Trophoblast cell (in vitro differentiated cells and primary cell): ENCODE results near the gene LPP.

Source experiments
- DNase-seq, 2 donors: peaks; one replicate each; pipeline ENCODE4 v3.0.0-alpha.2; 2016
- H2AFZ ChIP-seq: 2 replicates; pipeline ENCODE4 v1.6.1; 2013; ENCODE audit warnings: low read length, moderate library complexity, mild to moderate bottlenecking; ENCODE audit not compliant: insufficient read depth, poor library complexity
- H2AK5ac ChIP-seq: 2 replicates; pipeline ENCODE4 v1.6.1; 2013; ENCODE audit warnings: mild to moderate bottlenecking, low read length
- H2BK120ac ChIP-seq: 2 replicates; pipeline ENCODE4 v1.6.1; 2013; ENCODE audit warnings: low read length, mild to moderate bottlenecking, moderate library complexity; ENCODE audit not compliant: insufficient read depth, poor library complexity
- H2BK12ac ChIP-seq: 2 replicates; pipeline ENCODE4 v1.6.1; 2013; ENCODE audit warnings: mild to moderate bottlenecking, low read length, moderate library complexity
- H2BK5ac ChIP-seq: 2 replicates; pipeline ENCODE4 v1.6.1; 2013; ENCODE audit warnings: low read length, low read depth, moderate library complexity, mild to moderate bottlenecking; ENCODE audit not compliant: poor library complexity
- H3K14ac ChIP-seq: 2 replicates; pipeline ENCODE4 v1.6.1; 2013; ENCODE audit warnings: mild to moderate bottlenecking, low read length
- H3K18ac ChIP-seq: 2 replicates; pipeline ENCODE4 v1.6.1; 2013; ENCODE audit warnings: mild to moderate bottlenecking, low read length
- H3K23ac ChIP-seq: 2 replicates; pipeline ENCODE4 v1.6.1; 2013; ENCODE audit warnings: low read length
- H3K27ac ChIP-seq: 2 replicates; pipeline ENCODE4 v1.5.1; 2013; ENCODE audit warnings: low read depth, mild to moderate bottlenecking, inconsistent platforms, low read length, moderate library complexity
- H3K27me3 ChIP-seq: 2 replicates; pipeline ENCODE4 v1.6.1; 2013; ENCODE audit warnings: inconsistent platforms, mild to moderate bottlenecking, low read length, moderate library complexity; ENCODE audit not compliant: insufficient read depth
- H3K36me3 ChIP-seq, 2 experiments: 1 replicate in 1 of 2; 2 replicates in 1 of 2; pipeline ENCODE4 v1.6.1; 2013; ENCODE audit warnings: low read length in 2 of 2, mild to moderate bottlenecking in 2 of 2, moderate library complexity in 1 of 2; ENCODE audit not compliant: insufficient read depth in 2 of 2, control insufficient read depth in 1 of 2
- H3K4ac ChIP-seq: 2 replicates; pipeline ENCODE4 v1.6.1; 2013; ENCODE audit warnings: low read depth, mild to moderate bottlenecking, low read length, moderate library complexity
- H3K4me1 ChIP-seq, 2 experiments: 1 replicate in 1 of 2; 2 replicates in 1 of 2; pipeline ENCODE4 v1.6.1; 2013; ENCODE audit warnings: low read length in 2 of 2, mild to moderate bottlenecking in 2 of 2, moderate library complexity in 1 of 2; ENCODE audit not compliant: insufficient read depth in 2 of 2, control insufficient read depth in 1 of 2
- H3K4me2 ChIP-seq: 2 replicates; pipeline ENCODE4 v1.6.1; 2013; ENCODE audit warnings: inconsistent platforms, mild to moderate bottlenecking, low read length, moderate library complexity
- H3K4me3 ChIP-seq: 2 replicates; pipeline ENCODE4 v1.5.1; 2013; ENCODE audit warnings: mild to moderate bottlenecking, low read depth, low read length, inconsistent platforms
- H3K79me1 ChIP-seq: one replicate; pipeline ENCODE4 v1.6.1; 2013; ENCODE audit warnings: low read length
- H3K79me2 ChIP-seq: 2 replicates; pipeline ENCODE4 v1.6.1; 2013; ENCODE audit warnings: low read length, mild to moderate bottlenecking; ENCODE audit not compliant: control insufficient read depth, insufficient read depth, poor library complexity
- H3K9ac ChIP-seq: 2 replicates; pipeline ENCODE4 v1.6.1; 2013; ENCODE audit warnings: mild to moderate bottlenecking, low read length
- H3K9me3 ChIP-seq: 2 replicates; pipeline ENCODE4 v1.6.1; 2013; ENCODE audit warnings: low read depth, mild to moderate bottlenecking, control low read depth, inconsistent platforms, low read length; ENCODE audit not compliant: insufficient read depth
- H4K12ac ChIP-seq: 2 replicates; pipeline ENCODE4 v1.6.1; 2013; ENCODE audit warnings: low read depth, mild to moderate bottlenecking, low read length, moderate library complexity
- H4K8ac ChIP-seq: 2 replicates; pipeline ENCODE4 v1.6.1; 2013; ENCODE audit warnings: low read depth, mild to moderate bottlenecking, low read length, moderate library complexity
- H4K91ac ChIP-seq: one replicate; pipeline ENCODE4 v1.6.1; 2013; ENCODE audit warnings: low read depth, mild to moderate bottlenecking, low read length, moderate library complexity
- WGBS: extraction: QIAGEN DNeasy Blood & Tissue Kit; methylation state at CpG from one replicate; pipeline ENCODE4 v1.1.7; 2013; ENCODE audit warnings: missing lambda C conversion rate; ENCODE audit not compliant: insufficient read length, insufficient coverage; ENCODE audit errors: extremely low coverage; 5-methylcytosine and 5-hydroxymethylcytosine counted together

Gene LPP

GRCh38 chr3:188707381-188708288, 553.7 kb downstream of the LPP start:
- Histone ChIP-seq H3K14ac (no peak overlapping the region), H3K79me1 (no peaks in the 10 kb centered on the region), H3K4me3 (no peak overlapping the region), H3K36me3 (no peaks in the 10 kb centered on the region), H3K4me1 (peaks cover 0 to 3% of the 10 kb centered on the region in 2 experiments), H3K27me3 (no peaks in the 10 kb centered on the region), H4K91ac (no peak overlapping the region), H3K79me2 (no peaks in the 10 kb centered on the region), H2BK120ac (no peak overlapping the region), H3K18ac (no peak overlapping the region), H2AK5ac (no peak overlapping the region), H2BK5ac (no peak overlapping the region), H3K27ac (no peak overlapping the region), H4K12ac (no peak overlapping the region), H3K4ac (no peak overlapping the region), H3K4me2 (no peak overlapping the region), H3K9me3 (no peaks in the 10 kb centered on the region), H2AFZ (no peak overlapping the region), H2BK12ac (no peak overlapping the region), H3K23ac (no peak overlapping the region), H3K9ac (no peak overlapping the region), H4K8ac (no peak overlapping the region)
- no CpG with 5 or more reads among the region's 12 CpGs for whole genome bisulfite sequencing
- no peak for DNase-seq

GRCh38 chr3:188711881-188712247, 557.9 kb downstream of the LPP start:
- WGBS = no CpG with 5 or more reads among the region's 3 CpGs
- Histone ChIP-seq H4K8ac (no peak overlapping the region), H4K12ac (no peak overlapping the region), H3K79me2 (no peaks in the 10 kb centered on the region), H2BK120ac (no peak overlapping the region), H4K91ac (no peak overlapping the region), H3K9me3 (no peaks in the 10 kb centered on the region), H2BK5ac (no peak overlapping the region), H3K4me2 (no peak overlapping the region), H3K18ac (no peak overlapping the region), H3K9ac (no peak overlapping the region), H3K4me3 (no peak overlapping the region), H3K23ac (no peak overlapping the region), H3K14ac (no peak overlapping the region), H3K27me3 (no peaks in the 10 kb centered on the region), H2AFZ (no peak overlapping the region), H3K79me1 (no peaks in the 10 kb centered on the region), H2BK12ac (no peak overlapping the region), H2AK5ac (no peak overlapping the region), H3K4me1 (peaks cover 0 to 3% of the 10 kb centered on the region in 2 experiments), H3K4ac (no peak overlapping the region), H3K36me3 (no peaks in the 10 kb centered on the region), H3K27ac (no peak overlapping the region)
- DNase-seq = no peak

GRCh38 chr3:188712248-188712924, 558.4 kb downstream of the LPP start:
- no peak overlapping the region for H2BK12ac ChIP-seq
- H2AK5ac ChIP-seq = no peak overlapping the region
- H3K14ac ChIP-seq = no peak overlapping the region
- H3K36me3 ChIP-seq = no peaks in the 10 kb centered on the region
- no peak overlapping the region for H4K91ac ChIP-seq
- no peak overlapping the region for H2BK5ac ChIP-seq
- H3K4me2 ChIP-seq = no peak overlapping the region
- WGBS = no CpG with 5 or more reads among the region's 4 CpGs
- H3K4me1 ChIP-seq = peaks cover 0 to 3% of the 10 kb centered on the region in 2 experiments
- no peak overlapping the region for H3K9ac ChIP-seq
- H3K27me3 ChIP-seq = no peaks in the 10 kb centered on the region
- H3K23ac ChIP-seq = no peak overlapping the region
- H3K9me3 ChIP-seq = no peaks in the 10 kb centered on the region
- no peak overlapping the region for H4K8ac ChIP-seq
- no peak overlapping the region for H3K18ac ChIP-seq
- H3K4ac ChIP-seq = no peak overlapping the region
- peak in 1 of 2 donors; percentile 24 for DNase-seq
- H3K79me1 ChIP-seq = no peaks in the 10 kb centered on the region
- H3K27ac ChIP-seq = no peak overlapping the region
- H4K12ac ChIP-seq = no peak overlapping the region
- H2BK120ac ChIP-seq = no peak overlapping the region
- H3K79me2 ChIP-seq = no peaks in the 10 kb centered on the region
- no peak overlapping the region for H3K4me3 ChIP-seq
- no peak overlapping the region for H2AFZ ChIP-seq

- no peak overlapping the region for H3K4me3 ChIP-seq
- H3K9me3 ChIP-seq = no peaks in the 10 kb centered on the region
- no peak overlapping the region for H2BK5ac ChIP-seq
- H3K79me1 ChIP-seq = no peaks in the 10 kb centered on the region
- no peak overlapping the region for H3K18ac ChIP-seq
- no peak overlapping the region for H4K8ac ChIP-seq
- H2BK120ac ChIP-seq = no peak overlapping the region
- WGBS = no CpG with 5 or more reads among the region's 3 CpGs
- no peak overlapping the region for H2BK12ac ChIP-seq
- no peak overlapping the region for H3K14ac ChIP-seq
- H3K4ac ChIP-seq = no peak overlapping the region
- H3K27me3 ChIP-seq = no peaks in the 10 kb centered on the region
- H3K23ac ChIP-seq = no peak overlapping the region
- no peak overlapping the region for H4K12ac ChIP-seq
- no peak overlapping the region for H3K9ac ChIP-seq
- H4K91ac ChIP-seq = no peak overlapping the region
- H2AK5ac ChIP-seq = no peak overlapping the region
- no peak overlapping the region for H3K27ac ChIP-seq
- no peaks in the 10 kb centered on the region for H3K36me3 ChIP-seq
- H3K4me1 ChIP-seq = peaks cover 0 to 3% of the 10 kb centered on the region in 2 experiments
- DNase-seq = no peak
- no peak overlapping the region for H2AFZ ChIP-seq
- H3K79me2 ChIP-seq = no peaks in the 10 kb centered on the region
- no peak overlapping the region for H3K4me2 ChIP-seq
Measured at GRCh38 chr3:188712991-188713390, 559.0 kb downstream of the LPP start.
